DMS114 treated with DMSO at 0.1 percent for 48 hours (cell line): ENCODE data around the gene ZNF627.
"Not testable (repeated sequence)": the region's sequence is repeated elsewhere in the genome, so short reads cannot be mapped to it uniquely, and the experiment has no call there.

Source experiments
- DNase-seq: peaks from one replicate; lab custom pipeline; 2025; ENCODE audit not compliant: unreplicated experiment; lab: John Stamatoyannopoulos, UW

ZNF627 gene

GRCh38 chr19:11574689-11575088, 22.6 kb upstream of the ZNF627 start:
- no peak for DNase-seq

DNA sequence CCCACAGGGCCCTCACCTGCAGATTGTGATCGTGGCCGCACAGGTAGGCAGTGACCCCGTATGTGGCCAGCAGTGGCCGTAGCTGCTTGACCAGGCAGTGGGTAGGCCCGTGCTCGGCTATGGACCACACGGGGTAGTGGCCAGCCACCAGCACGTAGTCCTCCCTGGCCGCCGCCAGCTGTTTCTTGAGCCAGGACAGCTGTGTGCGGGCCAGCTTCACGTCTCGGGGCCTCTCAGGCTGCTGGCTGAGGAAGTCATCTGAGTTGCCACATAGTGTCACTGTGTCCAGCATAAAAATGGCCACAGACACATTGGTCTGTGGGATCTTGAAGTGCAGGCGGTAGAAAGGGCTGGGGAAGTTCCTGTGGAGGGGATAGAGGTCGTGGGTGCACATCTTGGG, 21.1 kb upstream of the ZNF627 start:
- DNase-seq: no peak

- DNase-seq: no peak
Observed at GRCh38 chr19:11577451-11578257, 19.6 kb upstream of the ZNF627 start, which contains the start of gene ACP5. Gene ACP5, minus strand, starts transcription at chr19:11577645. Its CDS starts 328 bp downstream, at chr19:11577317.

DNA sequence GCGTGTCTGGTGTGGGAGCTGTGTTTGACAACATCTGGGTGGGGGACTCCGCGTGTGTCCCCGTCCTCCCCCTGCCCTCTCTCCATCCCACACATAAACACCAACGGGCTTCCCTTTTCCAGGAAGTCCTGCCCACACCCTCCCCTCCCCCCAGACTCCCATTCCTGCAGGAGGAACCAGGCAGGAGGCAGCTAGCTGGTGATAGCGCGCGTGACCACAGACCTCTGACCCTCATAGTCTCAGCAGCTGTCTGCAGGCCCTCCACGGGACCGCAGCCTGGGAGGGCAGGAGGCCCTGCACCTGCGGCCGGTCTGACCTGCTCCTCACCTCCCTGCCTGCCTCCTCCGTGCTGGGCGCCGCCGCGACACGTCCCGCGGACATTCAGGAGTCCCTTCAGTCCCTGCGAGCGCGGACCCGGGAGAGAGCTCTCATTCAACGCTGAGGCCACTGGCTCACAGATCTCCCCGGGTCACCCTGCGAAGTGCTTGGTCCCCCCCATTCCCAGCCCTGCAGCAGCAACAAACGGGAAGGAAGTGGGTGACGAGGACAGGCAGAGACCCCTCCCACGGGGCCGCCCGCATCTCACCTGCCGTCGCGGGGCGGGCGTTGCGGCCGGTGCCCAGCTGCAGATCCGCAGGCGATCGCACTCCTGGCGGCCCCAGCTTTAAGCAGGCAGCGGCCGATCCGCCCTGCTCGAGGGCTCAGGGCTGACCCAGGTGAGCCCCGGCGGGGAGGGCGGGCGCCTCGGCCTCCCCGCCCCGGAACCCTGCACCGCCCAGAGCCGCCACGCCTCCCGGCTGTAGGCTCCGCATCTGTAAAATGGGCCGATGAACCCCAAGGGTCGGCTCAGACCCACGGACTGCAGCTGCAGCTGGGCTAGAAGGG, 18.8 kb upstream of the ZNF627 start:
- no peak for DNase-seq

DNA sequence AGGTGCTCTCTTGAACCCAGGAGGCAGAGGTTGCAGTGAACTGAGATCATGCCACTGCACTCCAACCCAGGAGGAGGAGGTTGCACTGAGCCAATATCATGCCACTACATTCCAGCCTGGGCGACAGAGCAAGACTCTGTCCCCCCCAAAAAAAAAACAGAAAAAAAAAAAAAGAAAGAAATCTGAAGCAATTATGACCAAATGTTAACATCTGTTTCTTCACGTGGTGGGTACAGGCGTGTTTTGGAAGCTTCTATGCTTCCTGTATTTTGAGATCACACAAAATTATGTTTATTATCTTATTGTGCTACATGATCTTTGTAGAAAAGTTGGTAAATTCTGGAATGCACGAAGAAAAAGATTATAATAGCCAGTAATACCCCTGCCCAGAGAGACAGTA, 17.2 kb upstream of the ZNF627 start:
- no peak for DNase-seq

DNA sequence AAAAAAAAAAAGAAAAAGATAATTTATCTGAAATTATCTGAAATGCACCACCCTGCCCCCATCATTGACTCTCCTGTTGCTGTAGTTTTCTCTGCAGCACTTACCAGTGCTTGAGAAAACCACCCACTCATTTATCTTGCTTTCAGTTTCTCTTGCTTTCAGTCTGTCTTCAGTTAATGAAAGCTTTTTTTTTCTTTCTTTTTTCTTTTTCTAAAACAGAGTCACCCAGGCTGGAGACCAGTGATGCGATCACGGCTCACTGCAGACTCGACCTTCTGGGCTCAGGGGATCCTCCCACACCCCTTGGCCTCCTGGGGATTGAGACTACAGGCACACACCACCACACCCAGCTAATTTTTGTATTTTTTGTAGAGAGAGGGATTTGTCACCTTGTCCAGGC, 15.5 kb upstream of the ZNF627 start:
- DNase-seq: no peak

DNA sequence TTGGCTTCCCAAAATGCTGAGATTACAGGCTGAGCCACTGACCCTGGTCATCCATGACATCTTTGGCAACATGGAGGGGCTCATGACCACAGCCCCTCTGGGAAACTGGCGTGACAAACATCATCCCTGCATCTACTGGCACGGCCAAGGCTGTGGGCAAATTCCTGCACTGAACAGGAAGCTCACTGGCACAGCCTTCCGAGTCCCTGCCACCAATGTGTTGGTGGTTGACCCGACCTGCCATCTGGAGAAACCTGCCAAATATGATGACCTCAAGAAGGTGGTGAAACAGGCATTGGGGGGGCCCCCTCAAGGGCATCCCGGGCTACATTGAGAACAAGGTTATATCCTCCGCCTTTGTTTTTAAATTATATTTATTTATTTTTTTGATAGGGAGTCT, 11.0 kb upstream of the ZNF627 start:
- DNase-seq: no peak

GRCh38 chr19:11587302-11587974, 9.8 kb upstream of the ZNF627 start:
- peak; percentile 57 for DNase-seq

DNA sequence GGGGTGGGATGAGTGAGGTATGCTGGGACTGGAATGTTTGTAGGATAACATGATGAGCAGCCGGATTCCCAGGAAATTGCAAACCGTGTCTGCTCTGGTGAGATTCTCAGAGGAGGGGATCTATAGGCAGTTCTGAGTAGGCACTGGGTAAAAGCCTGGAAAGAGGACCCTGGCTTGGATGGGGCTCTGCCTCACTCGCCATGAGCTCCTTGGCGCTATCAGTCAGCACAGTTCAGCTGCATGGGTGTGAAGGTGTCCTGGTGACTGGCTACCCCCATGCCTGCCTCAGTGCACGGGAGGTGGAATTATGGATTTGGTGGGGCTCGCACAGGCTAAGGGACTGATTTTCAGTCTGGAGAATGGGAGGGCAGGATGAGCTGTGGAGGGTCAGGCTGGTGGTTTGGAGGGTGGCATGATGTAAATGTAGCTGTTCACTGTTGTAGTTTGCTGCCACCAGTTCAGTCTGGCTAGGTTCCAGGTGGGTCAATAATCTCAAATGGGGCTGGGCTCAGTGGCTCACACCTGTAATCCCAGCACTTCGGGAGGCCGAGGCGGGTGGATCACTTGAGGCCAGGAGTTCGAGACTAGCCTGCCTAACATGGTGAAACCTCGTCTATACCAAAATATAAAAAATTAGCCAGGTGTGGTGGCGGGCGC, 9.2 kb upstream of the ZNF627 start:
- no peak for DNase-seq

GRCh38 chr19:11594084-11594483, 3.2 kb upstream of the ZNF627 start:
- no peak for DNase-seq

DNA sequence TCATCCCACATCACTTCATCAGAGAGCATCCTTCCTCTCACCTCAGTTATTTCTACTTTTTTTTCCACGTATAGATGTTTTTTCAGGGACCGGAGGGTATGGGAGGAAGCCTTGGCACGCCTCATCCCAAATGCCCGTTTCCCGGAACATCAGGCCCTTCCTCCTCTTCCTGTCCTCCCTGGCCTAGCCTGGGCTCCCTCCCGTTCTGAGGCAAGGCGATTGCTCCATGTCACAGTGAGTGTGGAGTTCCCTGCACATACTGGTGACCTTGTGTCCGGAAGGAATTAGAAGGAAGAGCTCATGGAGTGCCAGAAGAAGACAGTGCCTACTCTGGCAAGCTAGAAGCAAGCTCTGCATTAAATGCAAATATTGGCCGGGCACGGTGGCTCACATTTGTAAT, 1.1 kb upstream of the ZNF627 start:
- no peak for DNase-seq

DNA sequence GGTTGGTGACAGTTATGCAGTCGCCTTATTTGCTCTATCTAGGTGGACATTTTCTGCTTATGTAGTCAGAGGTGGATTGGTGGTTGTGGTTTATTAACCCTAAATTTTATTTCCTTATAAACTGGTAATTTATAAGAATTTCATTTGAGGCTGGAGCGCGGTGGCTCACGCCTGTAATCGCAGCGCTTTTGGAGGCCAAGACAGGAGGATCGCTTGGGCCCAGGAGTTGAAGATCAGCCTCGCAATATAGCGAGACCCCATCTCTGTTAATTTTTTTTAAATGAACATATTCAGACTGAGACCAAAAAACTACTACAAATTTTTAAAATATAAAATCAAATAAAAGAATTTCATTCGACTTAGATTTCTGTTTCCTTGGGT, 810 bp downstream of the ZNF627 start:
- DNase-seq: no peak

GRCh38 chr19:11598746-11599145, 1.5 kb downstream of the ZNF627 start:
- no peak for DNase-seq

DNA sequence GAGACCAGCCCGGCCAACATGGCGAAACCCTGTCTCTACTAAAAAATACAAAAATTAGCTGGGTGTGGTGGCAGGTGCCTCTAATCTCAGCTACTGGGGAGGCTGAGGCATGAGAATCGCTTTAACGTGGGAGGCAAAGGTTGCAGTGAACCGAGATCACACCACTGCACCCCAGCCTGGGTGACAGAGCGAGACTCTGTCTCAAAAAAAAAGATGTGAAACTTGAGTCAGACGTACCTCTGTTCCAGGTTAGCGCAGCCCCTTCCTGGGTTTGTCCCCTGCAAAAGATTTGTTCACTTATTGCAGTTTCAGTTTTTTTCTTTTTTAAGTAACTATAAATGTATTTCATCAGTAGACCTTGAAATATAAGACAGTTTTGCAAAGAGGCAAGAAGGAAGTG, 2.4 kb downstream of the ZNF627 start:
- DNase-seq: not testable (repeated sequence)

- DNase-seq: no peak
Observed at GRCh38 chr19:11606484-11606883, 9.2 kb downstream of the ZNF627 start.

GRCh38 chr19:11611730-11612129, 14.4 kb downstream of the ZNF627 start:
- DNase-seq: no peak

GRCh38 chr19:11612816-11613511, 15.7 kb downstream of the ZNF627 start:
- no peak for DNase-seq

DNA sequence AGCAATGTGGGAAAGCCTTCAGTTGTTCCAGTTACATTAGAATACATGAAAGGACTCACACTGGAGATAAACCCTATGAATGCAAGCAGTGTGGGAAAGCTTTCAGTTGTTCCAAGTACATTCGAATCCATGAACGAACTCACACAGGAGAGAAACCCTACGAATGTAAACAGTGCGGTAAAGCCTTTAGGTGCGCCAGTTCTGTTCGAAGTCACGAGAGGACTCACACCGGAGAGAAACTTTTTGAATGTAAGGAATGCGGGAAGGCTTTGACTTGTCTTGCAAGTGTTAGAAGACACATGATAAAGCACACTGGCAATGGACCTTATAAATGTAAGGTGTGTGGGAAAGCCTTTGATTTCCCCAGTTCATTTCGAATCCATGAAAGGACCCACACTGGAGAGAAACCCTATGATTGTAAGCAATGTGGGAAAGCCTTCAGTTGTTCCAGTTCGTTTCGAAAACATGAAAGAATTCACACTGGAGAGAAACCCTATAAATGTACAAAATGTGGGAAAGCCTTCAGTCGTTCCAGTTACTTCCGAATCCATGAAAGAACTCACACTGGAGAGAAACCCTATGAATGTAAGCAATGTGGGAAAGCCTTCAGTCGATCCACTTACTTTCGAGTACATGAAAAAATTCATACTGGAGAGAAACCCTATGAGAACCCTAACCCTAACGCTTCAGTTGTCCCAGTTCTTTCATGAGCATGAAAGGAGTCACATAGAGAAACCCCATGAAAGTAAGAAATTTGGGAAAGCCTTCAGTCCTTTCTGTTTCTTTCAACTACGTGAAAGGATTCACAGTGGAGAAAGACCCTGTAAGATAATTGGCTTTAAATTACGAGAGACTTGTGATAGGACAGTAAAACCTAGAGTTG, 20.1 kb downstream of the ZNF627 start:
- DNase-seq: no peak

DNA sequence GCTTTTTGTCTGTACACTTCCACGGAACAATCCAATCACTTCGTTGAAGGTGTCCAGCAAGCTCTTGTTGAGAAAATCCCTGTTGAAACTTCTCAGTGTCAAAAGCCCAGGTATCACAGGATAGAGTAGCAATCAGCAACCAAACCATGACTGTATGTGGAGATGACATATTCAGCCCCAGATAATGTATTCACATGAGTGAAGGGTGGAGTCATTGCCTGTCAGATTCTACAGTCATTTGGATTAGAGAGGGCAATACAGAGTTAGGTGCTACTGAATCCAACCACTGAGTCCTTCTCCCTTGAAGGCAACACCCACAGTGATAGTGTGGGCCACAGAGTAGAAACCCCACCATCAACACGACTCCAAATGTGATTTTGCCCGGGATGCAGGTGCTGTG, 23.3 kb downstream of the ZNF627 start:
- DNase-seq: no peak
